OCI-LY7 (cell line): Measurements from ENCODE around the gene ELN. TPM values are rescaled to one million over a fixed set of nuclear protein-coding genes. Genes with fewer than 3 reads are reported as not detected.
A peak's percentile ranks its signal among the peaks of the same experiment; 100 is the strongest.

Experiments
- BruUV-seq: library from RNA; stranded (reverse); fragments of 400-500 nt; replicated peaks from 2 replicates; lab custom pipeline; 2021; lab: Mats Ljungman, UMichigan
- CTCF ChIA-PET: fragments of 300-600 bp; sonication (Branson Sonifier 250); formaldehyde crosslinking; loops from one replicate; lab custom pipeline; 2022; ENCODE audit warnings: antibody characterized with exemption; ENCODE audit not compliant: unreplicated experiment; lab: Charles Lee
- POLR2A ChIA-PET: fragments of 300-600 bp; sonication (Branson Sonifier 250); formaldehyde crosslinking; loops from one replicate; lab custom pipeline; 2022; ENCODE audit warnings: antibody characterized with exemption; lab: Charles Lee
- DNase-seq: peaks from one replicate; pipeline ENCODE4 v3.0.0-alpha.2; 2015; ENCODE audit warnings: low spot score
- H2AFZ ChIP-seq: fragments of 200-600 bp; sonication (generic), shearing (Covaris generic); 2 replicates; pipeline ENCODE4 v1.6.1; 2014; ENCODE audit warnings: mild to moderate bottlenecking, antibody characterized with exemption, low read length, moderate library complexity
- H3K27ac ChIP-seq: fragments of 200-600 bp; sonication (generic); 2 replicates; pipeline ENCODE4 v1.5.1; 2014; ENCODE audit warnings: mixed run types, low read depth, mild to moderate bottlenecking, moderate library complexity, low read length, inconsistent platforms; ENCODE audit not compliant: poor library complexity, severe bottlenecking
- H3K36me3 ChIP-seq: fragments of 200-600 bp; sonication (generic); 2 replicates; pipeline ENCODE4 v1.6.1; 2014; ENCODE audit warnings: mild to moderate bottlenecking, antibody characterized with exemption, low read length, moderate library complexity, mixed read lengths; ENCODE audit not compliant: insufficient read depth
- H3K4me1 ChIP-seq: fragments of 200-600 bp; sonication (generic); 2 replicates; pipeline ENCODE4 v1.5.1; 2014; ENCODE audit warnings: mild to moderate bottlenecking, low read length; ENCODE audit not compliant: insufficient read depth, poor library complexity, severe bottlenecking
- H3K4me2 ChIP-seq: fragments of 200-600 bp; sonication (generic); 2 replicates; pipeline ENCODE4 v1.6.1; 2014; ENCODE audit warnings: mild to moderate bottlenecking, low read length
- H3K4me3 ChIP-seq: fragments of 200-600 bp; sonication (generic); 2 replicates; pipeline ENCODE4 v1.5.1; 2014; ENCODE audit warnings: mild to moderate bottlenecking, low read depth, low read length; ENCODE audit not compliant: poor library complexity, severe bottlenecking
- H3K79me2 ChIP-seq: fragments of 200-600 bp; sonication (generic); 2 replicates; pipeline ENCODE4 v1.6.1; 2016; ENCODE audit warnings: low read depth, mild to moderate bottlenecking, low read length, moderate library complexity, mixed read lengths; ENCODE audit not compliant: insufficient read depth
- H3K9me2 ChIP-seq: fragments of 200-600 bp; sonication (generic); 2 replicates; pipeline ENCODE4 v1.6.1; 2016; ENCODE audit warnings: mild to moderate bottlenecking, low read length, mixed read lengths; ENCODE audit not compliant: insufficient read depth
- H3K9me3 ChIP-seq: fragments of 200-600 bp; sonication (generic); 2 replicates; pipeline ENCODE4 v1.6.1; 2014; ENCODE audit warnings: mild to moderate bottlenecking, mixed run types, low read length, mixed read lengths
- H4K20me1 ChIP-seq: fragments of 200-600 bp; sonication (generic); 2 replicates; pipeline ENCODE4 v1.6.1; 2014; ENCODE audit warnings: mild to moderate bottlenecking, antibody characterized with exemption, low read length, moderate library complexity, mixed read lengths; ENCODE audit not compliant: insufficient read depth
- CTCF ChIP-seq: fragments of 200-600 bp; sonication (generic); conservative IDR thresholded peaks from 2 replicates; pipeline ENCODE4 v1.5.1; 2014; ENCODE audit warnings: mild to moderate bottlenecking, antibody characterized with exemption, low read length, moderate library complexity, mixed read lengths
- EZH2phosphoT487 ChIP-seq: fragments of 200-600 bp; sonication (generic); IDR thresholded peaks from 2 replicates; pipeline ENCODE4 v1.6.1; 2018; ENCODE audit warnings: low read depth, borderline replicate concordance, mild to moderate bottlenecking, mixed run types, antibody characterized with exemption, low read length, moderate library complexity, mixed read lengths
- intact Hi-C: fragments of 100-400 bp; cut with micrococcal nuclease; formaldehyde crosslinking; loops from one replicate; pipeline ENCODE4 v1.10.0; 2022; ENCODE audit not compliant: unreplicated experiment
- total RNA-seq, 2 experiments: library from RNA; depleted of rRNA in 1 of 2; stranded (reverse); fragments of >200 nt in 1 of 2; shearing (Covaris generic) in 1 of 2; gene quantifications; 2 replicates each; pipeline ENCODE4 v1.2.3, GENCODE V29; 2014 to 2022

The ELN gene
- total RNA-seq, 2 experiments from 2014 or later: not detected

GRCh38 chr7:74070619-74070921, 42.6 kb downstream of the ELN start:
- POLR2A ChIA-PET: interaction anchor here (0.9 to 1.6 kb wide), 7 partner anchors 9 to 140 kb away, joined by 3 to 5 read pairs (median 4); partner anchors contain the start of gene LIMK1
- Histone ChIP-seq H2AFZ (peak overlapping the region; percentile 12; the same call in 1 of the 2 replicates), H3K9me2 (no peaks in the 10 kb centered on the region), H4K20me1 (no peaks in the 10 kb centered on the region), H3K79me2 (no peaks in the 10 kb centered on the region), H3K4me2 (no peak overlapping the region), H3K4me1 (peaks cover 12% of the 10 kb centered on the region), H3K4me3 (no peak overlapping the region), H3K36me3 (no peaks in the 10 kb centered on the region), H3K27ac (no peak overlapping the region), H3K9me3 (no peaks in the 10 kb centered on the region)
- no TSS peak for BruUV-seq
- TF ChIP-seq CTCF (no peak), EZH2phosphoT487 (no peak)
- no peak for DNase-seq
- intact Hi-C loops: no loop called here
- CTCF ChIA-PET: interaction anchor here (1.0 kb wide), 1 partner anchor 111 kb away, joined by 3 read pairs; no protein-coding TSS in a partner anchor

GRCh38 chr7:74071121-74071520, 43.1 kb downstream of the ELN start:
- Histone ChIP-seq H3K4me1 (peaks cover 12% of the 10 kb centered on the region), H3K79me2 (no peaks in the 10 kb centered on the region), H3K27ac (no peak overlapping the region), H2AFZ (no peak overlapping the region), H3K36me3 (no peaks in the 10 kb centered on the region), H3K4me2 (no peak overlapping the region), H3K4me3 (no peak overlapping the region), H4K20me1 (no peaks in the 10 kb centered on the region), H3K9me3 (no peaks in the 10 kb centered on the region), H3K9me2 (no peaks in the 10 kb centered on the region)
- intact Hi-C loops: no loop called here
- POLR2A ChIA-PET: interaction anchor here (1.4 to 1.6 kb wide), 3 partner anchors 8 to 140 kb away, joined by 3 to 5 read pairs (median 5); partner anchors contain the start of gene LIMK1
- CTCF ChIA-PET: interaction anchor here (1.0 kb wide), 1 partner anchor 110 kb away, joined by 3 read pairs; no protein-coding TSS in a partner anchor
- no TSS peak for BruUV-seq
- no peak for TF ChIP-seq EZH2phosphoT487
- no peak for TF ChIP-seq CTCF
- no peak for DNase-seq

GRCh38 chr7:74074770-74075169, 46.8 kb downstream of the ELN start:
- no peaks in the 10 kb centered on the region for H3K9me3 ChIP-seq
- no TSS peak for BruUV-seq
- H4K20me1 ChIP-seq: no peaks in the 10 kb centered on the region
- no peak overlapping the region for H2AFZ ChIP-seq
- TF ChIP-seq EZH2phosphoT487: no peak
- no peak for TF ChIP-seq CTCF
- ChIA-PET POLR2A (interaction anchor here (0.6 kb wide), 1 partner anchor 401 kb away, joined by 4 read pairs; no protein-coding TSS in a partner anchor), CTCF (no interaction called here)
- H3K4me2 ChIP-seq: no peak overlapping the region
- no peaks in the 10 kb centered on the region for H3K9me2 ChIP-seq
- no peaks in the 10 kb centered on the region for H3K79me2 ChIP-seq
- no peak overlapping the region for H3K4me3 ChIP-seq
- intact Hi-C loops: no loop called here
- no peak overlapping the region for H3K27ac ChIP-seq
- DNase-seq: no peak
- H3K36me3 ChIP-seq: no peaks in the 10 kb centered on the region
- H3K4me1 ChIP-seq: peaks cover 10% of the 10 kb centered on the region
